Kidney (tissue), 14 donors: ENCODE data around the gene TIMP3. TPM values are rescaled to one million over a fixed set of nuclear protein-coding genes. Genes with fewer than 3 reads are reported as not detected.

Source experiments
- DNase-seq, 5 donors: peaks; one replicate each; pipeline ENCODE4 v3.0.0-alpha.2; 2013 to 2020
- FAIRE-seq: peaks from 2 replicates; lab custom pipeline; 2012; peaks lifted over from hg19 to GRCh38; lab: Jason Lieb, UNC
- H3K27ac ChIP-seq, 2 donors: one replicate each; pipeline ENCODE4 v1.7.0; 2013; ENCODE audit warnings: low read depth in 2 of 2, low read length in 2 of 2, inconsistent platforms in 1 of 2
- H3K27me3 ChIP-seq: one replicate; pipeline ENCODE4 v1.7.1; 2013; ENCODE audit warnings: low read length, inconsistent platforms; ENCODE audit not compliant: control insufficient read depth, insufficient read depth
- H3K36me3 ChIP-seq, 3 donors: one replicate each; pipeline versions ENCODE4 v1.7.0 to v1.7.1; 2013; ENCODE audit warnings: low read length in 3 of 3, control low read depth in 1 of 3, inconsistent platforms in 1 of 3; ENCODE audit not compliant: insufficient read depth in 3 of 3, control insufficient read depth in 2 of 3
- H3K4me1 ChIP-seq, 3 donors: one replicate each; pipeline versions ENCODE4 v1.7.0 to v1.7.1; 2013; ENCODE audit warnings: low read length in 3 of 3, inconsistent platforms in 1 of 3, low read depth in 1 of 3; ENCODE audit not compliant: control insufficient read depth in 2 of 3, insufficient read depth in 2 of 3
- H3K4me3 ChIP-seq, 3 donors: one replicate each; pipeline versions ENCODE4 v1.7.0 to v1.8.1; 2013; ENCODE audit warnings: low read length in 3 of 3, control low read depth in 1 of 3, inconsistent platforms in 1 of 3
- H3K9ac ChIP-seq, 3 donors: one replicate each; pipeline versions ENCODE4 v1.7.0 to v1.7.1; 2013; ENCODE audit warnings: low read length in 3 of 3, control low read depth in 1 of 3, inconsistent platforms in 1 of 3
- H3K9me3 ChIP-seq, 3 donors: one replicate each; pipeline versions ENCODE4 v1.7.0 to v1.7.1; 2013; ENCODE audit warnings: low read length in 3 of 3, control low read depth in 1 of 3, inconsistent platforms in 1 of 3; ENCODE audit not compliant: control insufficient read depth in 2 of 3, insufficient read depth in 1 of 3
- CTCF ChIP-seq: IDR thresholded peaks from 3 replicates; pipeline ENCODE4 v1.5.1; 2012; ENCODE audit warnings: mild to moderate bottlenecking, moderate library complexity, borderline replicate concordance; ENCODE audit not compliant: insufficient read depth; ENCODE audit errors: extremely low read depth
- intact Hi-C: fragments of 100-400 bp; cut with DNase I; formaldehyde crosslinking; loops from one replicate; pipeline ENCODE4 v1.11.1; 2022
- polyA plus RNA-seq: library from polyadenylated mRNA; stranded (reverse); fragments of 350-450 nt; fragmentation: Illumina TruSeq; extraction: RNeasy Lipid Tissue Mini Kit (QIAGEN cat#74804); gene quantifications from one replicate; pipeline ENCODE4 v1.2.3, GENCODE V29; 2014; ENCODE audit warnings: low read depth, low replicate concordance; ENCODE audit not compliant: insufficient read depth
- total RNA-seq: library from RNA; stranded (reverse); fragmentation: NEBNext Ultra II Directional; extraction: Animal tissue kit (Norgen Biotek cat#: 25700); gene quantifications from one replicate; pipeline ENCODE4 v1.2.1, GENCODE V29; 2021
- donor health status: control.
- donor health status: control.
- donor health status: control.
- donor health status: control.
- donor health status: control.
- donor health status: DM: yes; HTN: yes; CAD: no.
- donor health status: Normal renal cell carcinoma (clear cell type).

Gene TIMP3
- total and polyA plus RNA-seq, 2 donors from 2014 or later: 198 to 818 TPM

- Histone ChIP-seq H3K4me3 (no peak overlapping the region), H3K27ac (no peak overlapping the region), H3K9ac (no peak overlapping the region), H3K36me3 (no peaks in the 10 kb centered on the region), H3K27me3 (no peaks in the 10 kb centered on the region), H3K9me3 (no peaks in the 10 kb centered on the region), H3K4me1 (peaks cover 0 to 5% (median 0%) of the 10 kb centered on the region in 3 donors)
- no peak for FAIRE-seq
- intact Hi-C loops: no loop called here
- DNase-seq: no peak
- TF ChIP-seq CTCF: no peak
Observed at GRCh38 chr22:32785321-32786026, 16.0 kb upstream of the TIMP3 start.

- no peak for FAIRE-seq
- no peak overlapping the region for H3K9ac ChIP-seq
Observed at GRCh38 chr22:32786027-32786418, 15.5 kb upstream of the TIMP3 start.

GRCh38 chr22:32788904-32789624, 12.4 kb upstream of the TIMP3 start:
- Histone ChIP-seq H3K9ac (no peak overlapping the region), H3K27ac (peak overlapping the region in 1 of 2 donors; percentile 8), H3K9me3 (no peaks in the 10 kb centered on the region), H3K4me3 (no peak overlapping the region), H3K36me3 (no peaks in the 10 kb centered on the region), H3K4me1 (peaks cover 0 to 5% (median 0%) of the 10 kb centered on the region in 3 donors), H3K27me3 (no peaks in the 10 kb centered on the region)
- intact Hi-C loops: no loop called here
- TF ChIP-seq CTCF: no peak
- DNase-seq (peak in 3 of 5 donors; percentile 31 to 52 (median 37)), FAIRE-seq (no peak)

More at GRCh38 chr22:32786027-32786418, 15.5 kb upstream of the TIMP3 start:
- Histone ChIP-seq H3K27me3 (no peaks in the 10 kb centered on the region), H3K9me3 (no peaks in the 10 kb centered on the region), H3K4me1 (peaks cover 0 to 5% (median 0%) of the 10 kb centered on the region in 3 donors), H3K27ac (no peak overlapping the region), H3K36me3 (no peaks in the 10 kb centered on the region), H3K4me3 (no peak overlapping the region)
- no peak for DNase-seq
- intact Hi-C loops: no loop called here
- TF ChIP-seq CTCF: no peak
